COR-L47 (cell line): ENCODE results near the gene RNLS.
"Not testable (repeated sequence)": the region's sequence is repeated elsewhere in the genome, so short reads cannot be mapped to it uniquely, and the experiment has no call there.

ENCODE experiments used
- DNase-seq: peaks from one replicate; lab custom pipeline; 2025; lab: John Stamatoyannopoulos, UW

The RNLS gene

GRCh38 chr10:88343761-88344484, 239.2 kb downstream of the RNLS start:
- DNase-seq, result no peak

- DNase-seq, result no peak
Measured at GRCh38 chr10:88342733-88343310, 240.3 kb downstream of the RNLS start.

GRCh38 chr10:88337134-88337533, 246.0 kb downstream of the RNLS start:
- no peak for DNase-seq

- DNase-seq, result no peak
Measured at GRCh38 chr10:88336334-88336733, 246.8 kb downstream of the RNLS start.

GRCh38 chr10:88333248-88333630, 249.9 kb downstream of the RNLS start:
- no peak for DNase-seq

GRCh38 chr10:88332503-88333247, 250.4 kb downstream of the RNLS start:
- no peak for DNase-seq

GRCh38 chr10:88330174-88330573, 252.9 kb downstream of the RNLS start:
- no peak for DNase-seq

- DNase-seq, result no peak
Measured at GRCh38 chr10:88322324-88323063, 260.6 kb downstream of the RNLS start.

- DNase-seq, result no peak
Measured at GRCh38 chr10:88319960-88320517, 263.1 kb downstream of the RNLS start.

GRCh38 chr10:88318803-88319202, 264.3 kb downstream of the RNLS start:
- DNase-seq, result no peak

- DNase-seq, result no peak
Measured at GRCh38 chr10:88317099-88317498, 266.0 kb downstream of the RNLS start.

GRCh38 chr10:88316292-88316861, 266.7 kb downstream of the RNLS start:
- no peak for DNase-seq

GRCh38 chr10:88315755-88316154, 267.4 kb downstream of the RNLS start:
- no peak for DNase-seq

- DNase-seq, result no peak
Measured at GRCh38 chr10:88314362-88314761, 268.8 kb downstream of the RNLS start.

GRCh38 chr10:88313878-88314277, 269.2 kb downstream of the RNLS start:
- DNase-seq, result no peak

GRCh38 chr10:88312855-88313254, 270.3 kb downstream of the RNLS start:
- DNase-seq, result no peak

- no peak for DNase-seq
Measured at GRCh38 chr10:88311264-88311663, 271.9 kb downstream of the RNLS start.

GRCh38 chr10:88309365-88309764, 273.8 kb downstream of the RNLS start:
- no peak for DNase-seq

GRCh38 chr10:88308361-88308760, 274.8 kb downstream of the RNLS start:
- not testable (repeated sequence) for DNase-seq

- no peak for DNase-seq
Measured at GRCh38 chr10:88299787-88300186, 283.3 kb downstream of the RNLS start.

GRCh38 chr10:88297103-88297502, 286.0 kb downstream of the RNLS start:
- DNase-seq, result no peak
